CD4-positive, alpha-beta T cell treated with Interleukin-4 for 4 hours (primary cell): Measurements from ENCODE around the gene DYRK1B.
"Not testable (repeated sequence)": the region's sequence is repeated elsewhere in the genome, so short reads cannot be mapped to it uniquely, and the experiment has no call there.

Source experiments
- DNase-seq: peaks from one replicate; pipeline ENCODE4 v3.0.0-alpha.2; 2020

The DYRK1B gene

DNA sequence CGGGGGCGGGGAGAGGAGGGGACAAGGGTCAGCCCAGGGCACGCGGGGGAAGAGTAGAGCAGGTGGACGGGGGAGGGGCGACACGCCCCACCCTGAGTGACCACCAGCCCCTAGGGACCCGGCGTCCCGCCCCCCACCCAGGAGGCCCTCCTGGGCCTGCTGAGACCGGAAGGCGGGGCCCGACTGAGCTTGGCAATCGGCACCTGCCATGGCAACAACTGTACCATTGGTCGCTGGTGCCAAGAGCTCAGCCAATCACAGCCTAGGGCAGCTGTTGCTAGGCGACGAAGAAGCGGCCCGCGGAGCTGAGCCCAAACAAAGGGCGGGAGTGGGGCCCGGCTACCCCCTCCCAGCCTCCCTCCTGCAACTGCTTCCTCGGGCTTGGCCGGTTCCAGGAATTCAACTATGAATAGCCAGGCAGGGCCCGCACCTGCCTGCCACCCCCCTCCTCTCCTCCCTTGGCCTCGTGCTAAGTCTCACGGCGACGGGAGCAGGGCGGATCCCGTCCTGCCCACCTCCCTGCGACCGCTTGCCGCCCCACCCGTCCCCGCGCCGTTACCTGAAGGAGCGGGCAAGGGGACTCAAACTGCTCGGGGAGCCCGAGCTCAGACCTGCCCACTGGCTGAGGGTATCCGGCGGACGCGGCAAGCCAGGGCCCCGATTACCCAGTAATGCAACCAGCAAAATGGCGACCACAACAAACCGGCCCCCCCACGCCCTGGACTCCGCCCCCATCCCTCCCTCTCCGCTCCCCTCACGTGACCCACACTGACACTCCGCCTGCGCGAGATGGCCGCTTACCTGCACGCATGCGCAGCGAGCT is at the start of gene DYRK1B:
Gene DYRK1B, minus strand, starts transcription at position 699 of the 823 bp plus-strand sequence. CDS start 2,295 bp downstream, outside the sequence.
- peak; percentile 98 for DNase-seq

DNA sequence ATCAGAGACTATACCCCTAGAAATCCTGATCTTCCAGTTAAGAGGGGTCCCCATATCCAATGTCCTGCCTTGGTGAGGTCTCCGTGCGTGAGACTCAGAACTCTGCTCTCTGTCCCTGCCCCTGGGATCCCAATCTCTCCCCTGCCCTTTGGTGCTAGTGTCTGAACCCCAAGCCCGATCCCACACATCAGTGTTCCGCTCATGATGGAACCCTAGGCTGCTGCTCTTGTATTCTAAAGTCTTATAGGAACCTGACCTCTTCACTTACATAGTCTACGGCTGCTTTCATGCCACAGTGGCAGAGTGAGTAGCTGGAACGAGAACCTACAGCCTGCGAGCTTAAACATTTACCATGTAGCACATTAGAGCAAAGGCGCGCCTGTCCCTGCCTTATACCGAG is 48.7 kb upstream of the DYRK1B start:
- DNase-seq = not testable (repeated sequence)

DNA sequence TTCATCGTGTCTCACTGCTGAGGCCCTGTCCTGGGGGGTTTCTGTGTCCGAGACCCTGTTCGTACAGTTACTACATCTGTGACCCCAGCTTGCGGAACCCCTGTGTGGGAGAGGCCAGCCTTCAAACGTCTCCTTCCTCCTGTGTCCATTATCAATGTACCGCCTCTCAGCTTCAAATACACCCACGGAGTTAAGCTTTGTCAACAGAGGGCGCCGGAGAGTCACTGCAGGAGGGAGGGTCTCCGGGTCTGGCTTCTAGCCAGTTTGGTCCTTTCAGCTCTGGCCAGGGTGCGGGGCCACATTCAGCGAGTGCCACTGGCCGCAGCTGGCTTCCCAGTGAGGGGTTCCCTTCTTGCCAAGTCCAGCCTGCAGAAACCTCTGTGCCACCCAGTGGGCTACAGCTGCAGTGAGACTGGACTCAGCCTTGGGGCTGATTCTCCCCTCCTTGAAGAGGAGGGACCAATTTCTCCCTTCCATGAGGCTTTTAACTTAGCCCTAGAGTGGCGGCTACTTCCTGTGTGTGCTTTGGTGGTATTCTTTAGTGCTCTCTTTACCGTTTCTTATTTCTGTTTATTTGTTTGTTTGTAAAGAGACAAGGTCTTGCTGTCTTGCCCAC is 47.6 kb upstream of the DYRK1B start:
- peak; percentile 38 for DNase-seq

DNA sequence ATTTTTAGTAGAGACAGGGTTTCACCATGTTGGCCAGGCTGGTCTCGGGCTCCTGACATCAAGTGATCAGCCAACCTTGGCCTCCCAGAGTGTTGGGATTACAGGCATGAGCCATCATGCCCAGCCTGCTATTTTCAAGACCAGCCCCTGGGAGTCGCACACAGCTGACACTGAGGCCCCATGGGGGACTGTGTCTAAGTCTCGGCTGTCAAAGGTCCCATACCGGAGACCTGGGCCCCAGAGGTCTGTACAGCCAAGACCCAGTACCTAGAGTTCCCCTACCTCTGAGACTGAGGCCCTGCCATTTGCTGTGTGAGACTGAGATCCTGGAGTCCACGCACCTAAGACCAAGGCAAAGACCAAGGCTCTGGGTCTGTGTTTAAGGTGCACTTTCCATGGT is 46.3 kb upstream of the DYRK1B start:
- DNase-seq = not testable (repeated sequence)

DNA sequence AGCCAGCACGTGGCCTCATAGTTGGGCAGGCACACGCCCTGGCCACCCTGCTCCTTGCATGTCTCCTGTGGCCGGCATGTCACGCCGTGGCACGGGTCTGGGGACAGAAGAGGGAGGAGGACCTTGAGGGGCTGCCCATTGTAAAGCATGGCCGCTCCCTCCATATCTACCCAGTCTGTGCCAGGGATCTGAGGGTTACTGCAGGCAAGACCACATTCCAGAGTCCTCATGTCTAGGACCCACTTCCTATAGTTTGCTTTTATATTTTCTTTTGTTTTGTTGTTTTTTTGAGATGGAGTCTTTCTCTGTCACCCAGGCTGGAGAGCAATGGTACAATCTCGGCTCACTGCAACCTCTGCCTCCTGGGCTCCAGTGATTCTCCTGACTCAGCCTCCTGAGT is 45.8 kb upstream of the DYRK1B start:
- DNase-seq = not testable (repeated sequence)

DNA sequence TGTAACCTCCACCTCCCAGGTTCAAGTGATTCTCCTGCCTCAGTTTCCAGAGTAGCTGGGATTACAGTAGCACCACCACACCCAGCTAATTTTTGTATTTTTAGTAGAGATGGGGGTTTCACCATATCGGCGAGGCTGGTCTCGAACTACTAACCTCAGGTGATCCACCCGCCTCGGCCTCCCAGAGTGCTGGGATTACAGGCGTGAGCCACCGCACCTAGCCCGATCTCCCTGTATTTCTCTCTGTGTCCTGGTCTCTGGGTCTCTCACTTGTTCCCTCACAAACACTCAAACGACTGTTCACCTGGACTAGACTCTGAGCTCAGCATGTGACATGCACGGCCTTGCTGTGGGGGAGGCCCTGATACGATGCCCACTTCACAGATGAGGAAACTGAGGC is 44.9 kb upstream of the DYRK1B start:
- DNase-seq = not testable (repeated sequence)

DNA sequence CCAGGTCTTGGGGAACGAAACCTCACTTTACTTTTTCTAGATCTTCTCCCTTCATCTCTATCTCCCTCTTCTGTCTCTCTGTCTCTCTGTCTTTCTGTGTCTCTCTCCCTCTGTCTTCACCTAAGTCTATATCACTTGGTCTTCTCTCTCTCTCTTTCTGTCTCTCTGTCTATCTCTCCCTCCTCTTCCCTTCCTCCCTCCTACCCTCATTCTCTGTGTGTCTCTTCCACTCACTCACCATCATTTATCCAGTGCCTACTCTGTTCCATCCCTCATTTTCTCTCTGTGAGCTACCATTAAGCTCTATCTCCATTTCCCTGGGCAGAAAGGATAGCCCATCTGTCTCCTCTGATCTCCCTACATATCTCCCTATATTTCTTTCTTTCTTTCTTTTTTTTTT is 44.4 kb upstream of the DYRK1B start:
- DNase-seq = no peak

DNA sequence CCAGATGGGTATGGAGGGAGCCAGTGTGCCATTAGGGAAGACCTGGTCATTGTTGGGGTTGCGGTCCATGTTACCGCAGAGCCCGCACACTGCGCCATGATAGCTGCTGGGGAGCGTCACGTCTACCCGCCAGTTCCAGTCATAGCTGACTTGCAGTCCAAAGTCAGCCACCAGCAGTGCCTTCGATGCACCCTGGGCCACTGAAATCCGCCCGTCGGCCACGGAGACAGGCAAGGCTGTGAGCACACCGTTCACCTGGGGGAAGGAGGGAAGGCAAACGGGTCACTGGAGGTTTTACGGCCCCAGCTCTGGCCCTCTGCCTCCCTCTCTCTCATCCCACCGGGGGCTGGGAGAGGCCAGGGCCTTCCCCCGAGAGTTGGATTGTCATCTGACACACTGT is 44.0 kb upstream of the DYRK1B start:
- DNase-seq = not testable (repeated sequence)

DNA sequence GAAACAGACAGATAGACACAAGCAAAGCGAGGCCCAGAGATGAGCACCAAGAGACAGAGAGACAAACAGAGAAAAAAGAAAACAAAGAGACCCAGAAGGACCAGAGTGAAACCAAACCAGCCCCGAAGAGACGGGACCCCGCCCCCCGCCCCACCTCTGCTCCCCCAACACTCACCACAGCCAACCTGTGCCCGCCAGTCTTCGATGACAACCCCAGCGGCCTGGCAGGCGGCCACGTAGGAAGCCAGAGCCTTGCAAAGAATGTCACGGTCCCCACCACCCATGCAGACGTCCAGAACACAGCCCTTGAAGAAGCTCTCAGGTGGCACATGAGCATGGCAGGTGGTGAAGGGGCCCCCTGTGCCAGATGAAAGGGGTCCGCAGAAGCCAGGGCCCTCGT is 43.5 kb upstream of the DYRK1B start:
- peak; percentile 35 for DNase-seq

DNA sequence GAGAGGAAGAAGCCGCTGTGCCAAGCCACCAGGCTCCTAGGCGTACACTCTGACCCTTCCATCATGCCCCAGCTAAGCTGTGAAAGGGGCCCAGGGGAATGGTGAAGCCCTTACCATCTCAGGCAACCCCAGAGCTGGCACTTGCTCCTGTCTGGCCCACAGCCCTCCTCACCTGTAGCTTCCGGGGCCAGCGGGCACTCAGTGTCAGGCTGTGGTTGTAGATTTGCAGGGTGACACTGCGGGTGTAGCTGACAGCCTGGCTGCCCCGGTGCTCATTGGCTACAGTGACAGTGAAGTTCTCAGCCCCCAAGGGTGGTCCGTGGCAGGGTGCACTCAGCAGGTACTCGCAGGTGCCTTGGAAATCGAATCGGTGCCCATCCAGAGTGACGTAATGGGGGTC is 42.5 kb upstream of the DYRK1B start:
- DNase-seq = not testable (repeated sequence)

DNA sequence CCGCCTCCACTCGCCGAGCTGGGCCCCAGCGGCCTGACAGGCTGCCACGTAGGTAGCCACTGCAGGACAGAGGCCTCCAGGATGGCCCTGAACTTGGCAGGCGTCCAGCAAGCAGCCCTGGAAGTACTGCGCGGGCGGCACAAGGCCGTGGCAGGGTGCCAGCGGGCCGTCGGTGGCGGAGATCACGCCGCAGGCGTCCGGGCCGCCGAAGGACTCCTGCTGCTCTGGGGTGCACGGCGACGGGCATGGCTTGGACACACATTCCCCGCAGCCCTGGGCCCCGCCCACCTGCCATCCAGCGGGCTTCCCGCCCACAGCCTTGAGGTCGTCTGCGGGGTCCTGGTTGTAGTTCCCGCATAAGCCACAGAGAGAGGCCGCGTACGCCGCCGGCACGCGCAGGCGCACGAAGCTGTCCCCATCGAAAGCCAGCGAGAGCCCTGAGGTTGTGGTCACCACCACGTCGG is 41.5 kb upstream of the DYRK1B start:
- not testable (repeated sequence) for DNase-seq

DNA sequence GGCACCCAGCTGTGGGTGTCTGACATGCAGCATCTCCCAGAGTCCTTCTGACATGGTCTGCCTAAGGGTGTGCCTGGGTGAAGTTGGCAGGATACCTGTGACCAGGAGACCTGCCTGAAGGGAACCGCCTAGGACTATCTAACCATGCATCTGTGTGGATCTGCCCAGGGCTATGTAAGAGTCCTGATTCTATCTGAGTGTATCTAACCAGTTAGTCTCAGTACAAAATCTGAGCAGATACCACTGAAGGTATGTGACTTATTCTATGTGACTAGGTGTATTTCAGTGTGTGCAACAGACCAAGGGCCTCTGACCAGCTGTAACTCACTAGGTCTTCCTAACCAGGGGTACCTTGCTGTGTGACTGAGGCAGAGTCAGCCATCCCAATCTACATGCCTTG is 40.4 kb upstream of the DYRK1B start:
- DNase-seq = no peak

DNA sequence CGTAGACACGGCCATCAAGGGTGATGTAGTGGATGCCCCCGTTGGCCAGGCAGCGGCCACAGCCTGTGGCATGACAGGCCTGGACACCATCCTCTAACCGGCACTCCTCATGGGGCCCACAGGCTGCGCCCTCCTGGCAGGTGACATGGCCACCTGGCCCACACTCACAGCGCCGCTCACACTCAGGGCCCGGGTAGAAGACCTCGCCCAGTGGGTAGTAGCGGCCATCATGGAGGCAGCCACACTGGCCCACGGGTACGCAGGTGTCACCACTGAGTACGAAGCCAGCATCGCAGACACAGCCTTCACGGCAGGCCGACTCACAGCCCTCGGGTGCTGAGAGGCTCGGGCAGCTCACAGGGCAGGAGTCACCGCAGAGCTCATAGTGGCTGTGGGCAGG is 39.4 kb upstream of the DYRK1B start:
- no peak for DNase-seq

DNA sequence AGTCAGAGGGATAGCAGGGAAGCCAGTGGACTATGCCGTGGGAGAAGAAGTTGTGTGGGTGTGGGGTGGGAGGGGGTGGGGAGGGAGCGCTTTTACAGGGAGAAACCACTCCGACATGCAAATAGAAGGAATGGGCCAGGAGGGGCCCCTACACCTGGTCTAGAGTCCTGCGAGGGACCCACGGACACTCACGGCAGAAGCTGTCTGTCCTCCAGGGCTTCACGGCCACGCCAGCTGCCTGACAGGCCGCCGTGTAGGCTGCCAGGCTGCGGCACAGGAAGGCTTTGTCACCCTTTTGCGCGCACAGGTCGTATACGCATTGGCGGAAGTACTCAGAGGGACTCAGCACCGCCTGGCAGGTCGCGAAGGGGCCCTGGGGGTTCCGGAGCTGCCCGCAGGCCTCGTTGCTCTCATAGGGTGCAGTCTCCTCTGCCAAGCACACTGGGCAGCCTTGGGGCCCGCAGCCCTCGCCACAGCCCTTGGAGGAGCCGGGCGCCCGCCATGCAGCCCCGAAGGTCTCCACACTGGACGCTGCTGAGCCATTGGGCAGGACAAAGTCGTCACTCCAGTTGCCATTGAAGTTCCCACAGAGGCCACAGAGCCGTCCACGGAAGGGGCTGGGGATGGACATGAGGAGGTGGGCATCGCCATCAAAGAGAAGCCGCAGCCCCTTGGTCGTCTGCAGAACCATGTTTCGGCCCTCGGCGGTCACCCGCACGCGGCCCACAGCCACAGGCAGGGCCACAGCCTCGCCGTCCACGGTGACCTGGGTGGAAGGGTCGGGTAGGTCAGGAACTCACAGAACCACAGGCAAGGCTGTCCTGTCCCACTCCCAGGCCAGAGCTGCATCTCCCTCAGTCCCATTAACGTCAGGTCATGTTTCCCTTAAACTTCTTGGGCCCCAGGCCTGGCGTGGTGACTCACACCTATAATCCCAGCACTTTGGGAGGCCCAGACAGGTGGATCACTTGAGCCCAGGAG is 38.2 kb upstream of the DYRK1B start:
- no peak for DNase-seq

DNA sequence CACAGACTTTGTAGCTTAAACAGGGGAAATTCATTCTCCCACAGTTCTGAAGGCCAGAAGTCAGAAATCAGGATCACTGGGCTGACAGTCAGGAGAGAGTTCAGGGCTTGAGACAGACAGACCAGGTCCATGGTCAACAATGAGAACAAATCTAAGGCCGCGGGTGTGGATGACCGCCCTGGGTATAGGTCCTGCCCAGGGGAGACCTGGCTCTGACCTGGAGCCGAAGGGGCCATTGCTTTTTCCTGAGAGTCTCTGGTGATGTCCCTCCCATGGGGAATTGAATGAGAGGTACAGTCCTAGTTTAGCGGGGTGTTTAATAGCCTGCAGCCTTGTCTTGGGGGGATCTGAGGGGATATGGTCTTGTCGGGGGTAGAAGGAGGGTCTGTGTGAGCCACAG is 37.4 kb upstream of the DYRK1B start:
- no peak for DNase-seq

DNA sequence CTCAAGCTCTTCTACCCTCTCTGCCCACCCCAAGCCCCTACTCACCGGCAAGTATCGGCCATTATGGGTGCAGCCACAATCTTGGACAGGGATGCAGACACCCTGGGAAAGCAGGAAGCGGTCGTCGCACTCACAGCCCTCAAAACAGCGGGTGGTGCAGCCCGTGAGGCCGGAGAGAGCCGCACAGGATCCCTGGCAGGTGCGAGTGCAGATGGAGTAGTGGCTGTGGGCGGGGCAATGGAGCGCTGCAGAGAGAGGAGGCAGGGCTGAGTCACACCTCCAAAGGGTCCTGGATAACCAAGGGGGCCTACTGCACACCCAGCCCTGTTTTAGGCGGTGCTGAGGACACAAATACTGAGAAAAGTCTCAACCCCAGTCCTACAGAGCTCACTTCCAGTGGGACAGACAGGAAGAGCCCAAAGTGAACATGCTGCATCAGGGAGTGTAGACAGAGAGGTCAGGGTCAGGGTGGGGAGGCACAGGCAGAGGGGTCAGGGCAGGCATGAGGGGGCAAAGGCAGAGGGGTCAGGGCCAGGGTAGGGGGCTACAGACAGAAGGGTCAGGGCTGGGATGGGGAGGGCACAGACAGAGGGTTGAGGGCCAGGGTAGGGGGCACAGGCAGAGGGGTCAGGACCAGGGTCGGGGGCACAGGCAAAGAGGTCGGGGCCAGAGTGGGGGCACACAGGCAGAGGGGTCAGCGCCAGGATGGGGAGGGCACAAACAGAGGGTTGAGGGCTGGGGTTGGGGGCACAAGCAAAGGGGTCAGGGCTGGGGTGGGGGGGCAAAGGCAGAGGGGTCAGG is 36.4 kb upstream of the DYRK1B start:
- DNase-seq = no peak

DNA sequence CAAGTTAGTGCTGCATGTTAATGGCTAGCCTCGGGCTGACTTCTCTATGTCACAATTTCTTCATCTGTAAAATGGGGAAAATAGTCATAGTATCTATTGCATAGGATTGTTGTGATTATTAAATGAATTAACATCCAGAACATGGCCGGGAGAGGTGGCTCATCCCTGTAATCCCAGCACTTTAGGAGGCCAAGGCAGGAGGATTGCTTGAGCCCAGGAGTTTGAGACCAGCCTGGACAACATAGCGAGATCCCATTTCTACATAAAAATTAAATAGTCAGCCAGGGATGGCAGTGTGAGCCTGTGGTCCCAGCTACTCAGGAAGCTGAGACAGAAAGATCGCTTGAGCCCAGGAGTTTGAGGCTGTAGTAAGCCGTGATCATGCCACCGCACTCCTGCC is 34.0 kb upstream of the DYRK1B start:
- DNase-seq = no peak

DNA sequence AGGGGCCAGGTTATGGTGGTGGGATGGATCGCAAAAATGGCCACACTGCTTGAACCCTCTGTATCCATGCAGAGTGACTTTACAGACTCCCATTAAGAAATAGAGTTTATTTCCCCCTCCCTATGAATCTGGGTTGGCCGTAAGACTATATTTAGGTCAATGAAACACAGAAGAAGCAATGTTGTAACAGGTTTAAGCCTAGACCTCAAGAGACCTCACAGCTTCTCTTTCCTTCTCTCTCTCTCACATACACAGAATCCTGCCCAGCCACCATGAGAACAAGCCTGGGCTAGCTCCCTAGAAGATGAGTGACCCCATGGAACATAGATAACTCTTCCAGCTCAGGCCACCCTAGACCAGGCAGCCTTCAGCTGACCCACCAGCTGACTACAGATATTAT is 33.2 kb upstream of the DYRK1B start:
- DNase-seq = no peak

DNA sequence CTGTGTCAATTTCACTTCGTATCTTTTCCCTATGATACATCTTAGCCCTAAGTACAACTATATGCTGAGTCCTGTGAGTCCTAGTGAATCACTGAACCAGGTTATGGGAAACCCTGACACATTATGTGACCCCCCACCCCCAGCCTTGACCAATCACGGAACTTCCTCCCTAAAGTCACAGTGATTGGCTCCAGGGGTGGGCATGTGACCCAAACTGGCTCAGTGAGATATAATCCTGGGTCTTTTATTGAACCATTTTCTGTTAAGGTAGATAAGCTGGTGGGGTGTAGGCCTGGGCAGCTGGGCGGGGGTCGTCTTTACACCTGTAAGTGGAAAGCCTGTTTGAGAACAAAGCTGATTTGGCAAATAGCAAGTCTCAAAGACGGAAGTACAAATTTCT is 32.0 kb upstream of the DYRK1B start:
- DNase-seq = no peak

DNA sequence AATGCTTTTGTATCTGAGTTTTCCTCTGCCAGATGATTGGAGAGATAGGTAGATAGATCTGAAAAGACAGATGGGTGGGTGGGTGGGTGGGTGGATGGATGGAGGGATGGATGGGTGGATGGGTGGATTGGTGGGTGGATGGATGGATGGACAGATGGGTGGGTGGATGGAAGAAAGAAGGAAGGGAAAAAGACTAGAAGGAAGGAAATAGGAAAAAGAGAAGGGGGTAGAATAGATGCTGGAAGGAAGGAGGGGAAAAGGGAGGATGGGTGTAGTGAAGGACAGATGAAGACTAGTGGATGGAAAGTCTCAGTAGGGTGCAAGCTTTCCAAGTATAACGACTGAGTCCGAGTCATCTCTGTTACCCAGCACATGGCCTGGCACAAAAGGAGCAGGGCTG is 31.2 kb upstream of the DYRK1B start:
- DNase-seq = no peak

DNA sequence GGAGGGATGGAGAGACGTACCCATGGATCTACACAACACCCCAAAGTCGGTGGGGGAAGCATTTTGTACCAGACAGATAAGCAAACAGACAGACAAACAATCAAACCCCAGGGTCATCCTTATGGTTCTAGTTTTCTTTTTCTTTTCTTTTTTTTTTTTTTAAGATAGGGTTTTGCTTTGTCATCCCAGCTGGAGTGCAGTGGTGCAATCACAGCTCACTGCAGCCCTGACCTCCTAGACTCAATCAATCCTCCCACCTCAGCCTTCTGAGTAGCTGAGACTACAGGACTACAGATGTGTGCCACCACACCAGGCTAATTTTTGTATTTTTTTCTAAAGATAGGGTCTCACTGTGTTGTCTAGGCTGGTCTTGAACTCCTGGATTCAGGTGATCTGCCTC is 30.2 kb upstream of the DYRK1B start:
- DNase-seq = no peak

DNA sequence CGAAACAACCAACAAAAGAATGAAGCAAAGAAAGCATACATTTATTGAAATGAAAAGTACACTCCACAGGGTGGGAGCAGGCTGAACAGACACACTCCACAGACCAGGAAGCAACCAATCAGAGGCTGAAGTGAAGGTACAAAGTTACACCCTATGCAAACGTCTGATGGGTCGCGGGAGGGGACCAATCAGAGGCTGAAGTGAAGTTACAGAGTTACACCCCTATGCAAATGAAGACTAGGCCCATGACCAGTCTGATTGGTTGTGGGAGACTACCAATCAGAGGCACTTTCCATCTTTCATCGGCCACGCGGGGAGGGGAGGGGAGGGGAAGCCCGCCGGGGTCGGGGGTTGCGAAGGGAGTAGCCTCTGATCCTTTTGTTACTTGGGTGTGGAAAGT is 24.6 kb upstream of the DYRK1B start:
- peak; percentile 79 for DNase-seq
